K562 (cell line): ENCODE data around the gene CRK. TPM values are rescaled to one million over a fixed set of nuclear protein-coding genes. Genes with fewer than 3 reads are reported as not detected.

Experiments
- CBFA2T3 ChIP-seq: fragments of 450-650 bp; IDR thresholded peaks from 2 replicates; pipeline ENCODE4 v1.6.1; 2017
- CBX3 ChIP-seq, 2 experiments: IDR thresholded peaks; 1 replicate in 1 of 2; 2 replicates in 1 of 2; pipeline ENCODE4 v1.6.1; 2012; ENCODE audit warnings: inconsistent platforms in 2 of 2, low read length in 2 of 2, borderline replicate concordance in 1 of 2, control low read depth in 1 of 2
- CREB1 ChIP-seq, 2 experiments: sonication (generic) in 1 of 2; formaldehyde crosslinking in 1 of 2; IDR thresholded peaks; 2 replicates each; pipeline versions ENCODE4 v1.6.1 to v1.8.0; 2012 to 2022; ENCODE audit warnings: inconsistent platforms in 1 of 2, mild to moderate bottlenecking in 1 of 2, missing genetic modification reagents in 1 of 2, moderate library complexity in 1 of 2
- EP400 ChIP-seq: fragments of 450-650 bp; IDR thresholded peaks from 2 replicates; pipeline ENCODE4 v1.6.1; 2017; ENCODE audit warnings: antibody characterized with exemption, mild to moderate bottlenecking, moderate library complexity
- ETS1 ChIP-seq: conservative IDR thresholded peaks from 2 replicates; pipeline ENCODE4 v1.6.1; 2011; ENCODE audit warnings: low read depth, mild to moderate bottlenecking, low read length; ENCODE audit not compliant: control insufficient read depth
- HDAC2 ChIP-seq: fragments of 450-650 bp; IDR thresholded peaks from 2 replicates; pipeline ENCODE4 v1.6.1; 2016; ENCODE audit warnings: mild to moderate bottlenecking
- MCM2 ChIP-seq: fragments of 450-650 bp; IDR thresholded peaks from 2 replicates; pipeline ENCODE4 v1.6.1; 2017; ENCODE audit warnings: low read depth, mild to moderate bottlenecking
- NEUROD1 ChIP-seq: fragments of 150-350 bp; IDR thresholded peaks from 2 replicates; pipeline ENCODE4 v1.6.1; 2014; ENCODE audit warnings: borderline replicate concordance, low read length, low read depth; ENCODE audit not compliant: partially characterized antibody
- NRF1 ChIP-seq, 2 experiments: fragments of 450-650 bp; IDR thresholded peaks in 1 of 2; conservative IDR thresholded peaks in 1 of 2; 2 replicates each; pipeline ENCODE4 v1.6.1; 2014; ENCODE audit warnings: mild to moderate bottlenecking in 2 of 2
- RBM39 ChIP-seq: fragments of 200-400 bp; formaldehyde crosslinking; optimal IDR thresholded peaks from 2 replicates; pipeline ENCODE3; 2018; ENCODE audit warnings: low read depth, low read length
- RFX7 ChIP-seq: fragments of 250-450 bp; sonication (Bioruptor Pico); IDR thresholded peaks from 2 replicates; pipeline ENCODE4 v1.5.1; 2021; ENCODE audit warnings: mild to moderate bottlenecking
- SIX5 ChIP-seq, 2 experiments: IDR thresholded peaks; 2 replicates each; pipeline ENCODE4 v1.6.1; 2011; ENCODE audit warnings: low read length in 2 of 2, borderline replicate concordance in 1 of 2, low read depth in 1 of 2, mild to moderate bottlenecking in 1 of 2, moderate library complexity in 1 of 2; ENCODE audit not compliant: insufficient read depth in 1 of 2
- TSC22D4 ChIP-seq: fragments of 450-650 bp; IDR thresholded peaks from 2 replicates; pipeline ENCODE4 v1.6.1; 2016; ENCODE audit warnings: missing genetic modification characterization, missing biosample characterization, control low read depth
- ZBTB5 ChIP-seq: fragments of 450-650 bp; IDR thresholded peaks from 2 replicates; pipeline ENCODE4 v1.6.1; 2017; ENCODE audit warnings: antibody characterized with exemption
- ZBTB8A ChIP-seq: fragments of 450-650 bp; IDR thresholded peaks from 2 replicates; pipeline ENCODE4 v1.6.1; 2018; ENCODE audit warnings: mild to moderate bottlenecking, moderate library complexity; ENCODE audit not compliant: partially characterized antibody
- ZEB2 ChIP-seq: fragments of 450-650 bp; IDR thresholded peaks from 2 replicates; pipeline ENCODE4 v1.6.1; 2016
- ZFP1 ChIP-seq: fragments of 450-650 bp; formaldehyde crosslinking; IDR thresholded peaks from 2 replicates; pipeline ENCODE4 v1.4.0; 2020; ENCODE audit warnings: mild to moderate bottlenecking, mixed read lengths
- ZNF143 ChIP-seq: sonication (generic); formaldehyde crosslinking; IDR thresholded peaks from 2 replicates; pipeline ENCODE4 v1.9.0; 2022; ENCODE audit warnings: mild to moderate bottlenecking, missing genetic modification reagents
- ZNF175 ChIP-seq: fragments of 200-800 bp; sonication (Bioruptor generic); IDR thresholded peaks from 2 replicates; pipeline ENCODE4 v1.6.1; 2016; ENCODE audit warnings: low read depth, mild to moderate bottlenecking, missing genetic modification characterization, missing compliant biosample characterization
- polyA plus RNA-seq, 8 experiments: library from polyadenylated mRNA; depleted of rRNA in 4 of 8; stranded (reverse) in 5 of 8; unstranded in 3 of 8; fragments of >200 nt; fragmentation: Nextera tagmentation in 2 of 8; fragmentation: Illumina TruSeq in 1 of 8; extraction: Ambion mirVana in 2 of 8; extraction: Trizol in 1 of 8; gene quantifications; 2 replicates each; pipeline versions ENCODE4 v1.2.1 to v1.2.3, GENCODE V29; 2011 to 2014; ENCODE audit warnings: inconsistent platforms in 1 of 8, missing spikeins in 1 of 8
- total RNA-seq, 7 experiments: library from RNA; depleted of rRNA in 6 of 7; stranded (reverse); fragments of >200 nt in 6 of 7; fragmentation: Illumina TruSeq in 2 of 7; extraction: Trizol in 2 of 7; gene quantifications; 2 replicates each; pipeline versions ENCODE4 v1.2.1 to v1.2.3, GENCODE V29; 2011 to 2021; ENCODE audit warnings: low replicate concordance in 1 of 7
- TF ChIP-seq, protein P1 (sequence below): fragments of 250-450 bp; sonication (Bioruptor Pico); IDR thresholded peaks from 2 replicates; pipeline ENCODE4 v1.8.0; 2022; ENCODE audit warnings: inconsistent platforms, mild to moderate bottlenecking, moderate library complexity, borderline replicate concordance
- TF ChIP-seq, protein P2 (sequence below): sonication (generic); formaldehyde crosslinking; IDR thresholded peaks from 2 replicates; pipeline ENCODE4 v1.8.1; 2022; ENCODE audit warnings: missing genetic modification reagents

CRK gene
- total and polyA plus RNA-seq, 9 of the 15 experiments (the other 6 are each of a cell fraction or from before 2014, with no cell fraction given), result 13.1 to 40.2 (median 26.1) TPM

GRCh38 chr17:1487939-1488825 is 32.1 kb upstream of the CRK start (continued):
- TF ChIP-seq, protein P1, sequence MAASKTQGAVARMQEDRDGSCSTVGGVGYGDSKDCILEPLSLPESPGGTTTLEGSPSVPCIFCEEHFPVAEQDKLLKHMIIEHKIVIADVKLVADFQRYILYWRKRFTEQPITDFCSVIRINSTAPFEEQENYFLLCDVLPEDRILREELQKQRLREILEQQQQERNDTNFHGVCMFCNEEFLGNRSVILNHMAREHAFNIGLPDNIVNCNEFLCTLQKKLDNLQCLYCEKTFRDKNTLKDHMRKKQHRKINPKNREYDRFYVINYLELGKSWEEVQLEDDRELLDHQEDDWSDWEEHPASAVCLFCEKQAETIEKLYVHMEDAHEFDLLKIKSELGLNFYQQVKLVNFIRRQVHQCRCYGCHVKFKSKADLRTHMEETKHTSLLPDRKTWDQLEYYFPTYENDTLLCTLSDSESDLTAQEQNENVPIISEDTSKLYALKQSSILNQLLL (CRISPR knock-in tag), result no peak
- TF ChIP-seq RFX7 (CRISPR knock-in tag), result no peak
- no peak for TF ChIP-seq EP400
- no peak for TF ChIP-seq MCM2
- TF ChIP-seq CBFA2T3, result peak; percentile 73
- no peak for TF ChIP-seq HDAC2
- no peak for TF ChIP-seq ZBTB5
- TF ChIP-seq, protein P2, sequence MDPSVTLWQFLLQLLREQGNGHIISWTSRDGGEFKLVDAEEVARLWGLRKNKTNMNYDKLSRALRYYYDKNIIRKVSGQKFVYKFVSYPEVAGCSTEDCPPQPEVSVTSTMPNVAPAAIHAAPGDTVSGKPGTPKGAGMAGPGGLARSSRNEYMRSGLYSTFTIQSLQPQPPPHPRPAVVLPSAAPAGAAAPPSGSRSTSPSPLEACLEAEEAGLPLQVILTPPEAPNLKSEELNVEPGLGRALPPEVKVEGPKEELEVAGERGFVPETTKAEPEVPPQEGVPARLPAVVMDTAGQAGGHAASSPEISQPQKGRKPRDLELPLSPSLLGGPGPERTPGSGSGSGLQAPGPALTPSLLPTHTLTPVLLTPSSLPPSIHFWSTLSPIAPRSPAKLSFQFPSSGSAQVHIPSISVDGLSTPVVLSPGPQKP (CRISPR knock-in tag), result no peak
- no peak for TF ChIP-seq ZBTB8A
- no peak for TF ChIP-seq CREB1 (IDR thresholded peaks at IDR 0.05)
- TF ChIP-seq CREB1 (CRISPR knock-in tag; IDR thresholded peaks at IDR 0.05), result peak; percentile 52; the same call in 1 of the 2 replicates
- no peak for TF ChIP-seq ZNF143
- TF ChIP-seq RBM39, result no peak
- no peak for TF ChIP-seq ZFP1 (CRISPR knock-in tag)
- TF ChIP-seq NEUROD1, result no peak
- no peak for TF ChIP-seq SIX5 (IDR thresholded peaks at IDR 0.05; ENCODE audit: borderline replicate concordance in 1 of 2, insufficient read depth in 1 of 2, low read depth in 1 of 2, low read length in 2 of 2)
- TF ChIP-seq ZEB2, result no peak
- TF ChIP-seq NRF1 (conservative IDR thresholded peaks at IDR 0.05 in 1 of 2, IDR thresholded peaks at IDR 0.05 in 1 of 2), result peak; percentile 13 to 16; a peak in 1 of 4 replicates
- no peak for TF ChIP-seq ETS1
- no peak for TF ChIP-seq TSC22D4 (tag)
- no peak for TF ChIP-seq CBX3 (IDR thresholded peaks at IDR 0.05; ENCODE audit: borderline replicate concordance in 1 of 2, low read length in 2 of 2)
- no peak for TF ChIP-seq ZNF175
